Measurements from ENCODE around the gene HCK.
"Not testable (repeated sequence)": the region's sequence is repeated elsewhere in the genome, so short reads cannot be mapped to it uniquely, and the experiment has no call there.

HCK gene

DNA sequence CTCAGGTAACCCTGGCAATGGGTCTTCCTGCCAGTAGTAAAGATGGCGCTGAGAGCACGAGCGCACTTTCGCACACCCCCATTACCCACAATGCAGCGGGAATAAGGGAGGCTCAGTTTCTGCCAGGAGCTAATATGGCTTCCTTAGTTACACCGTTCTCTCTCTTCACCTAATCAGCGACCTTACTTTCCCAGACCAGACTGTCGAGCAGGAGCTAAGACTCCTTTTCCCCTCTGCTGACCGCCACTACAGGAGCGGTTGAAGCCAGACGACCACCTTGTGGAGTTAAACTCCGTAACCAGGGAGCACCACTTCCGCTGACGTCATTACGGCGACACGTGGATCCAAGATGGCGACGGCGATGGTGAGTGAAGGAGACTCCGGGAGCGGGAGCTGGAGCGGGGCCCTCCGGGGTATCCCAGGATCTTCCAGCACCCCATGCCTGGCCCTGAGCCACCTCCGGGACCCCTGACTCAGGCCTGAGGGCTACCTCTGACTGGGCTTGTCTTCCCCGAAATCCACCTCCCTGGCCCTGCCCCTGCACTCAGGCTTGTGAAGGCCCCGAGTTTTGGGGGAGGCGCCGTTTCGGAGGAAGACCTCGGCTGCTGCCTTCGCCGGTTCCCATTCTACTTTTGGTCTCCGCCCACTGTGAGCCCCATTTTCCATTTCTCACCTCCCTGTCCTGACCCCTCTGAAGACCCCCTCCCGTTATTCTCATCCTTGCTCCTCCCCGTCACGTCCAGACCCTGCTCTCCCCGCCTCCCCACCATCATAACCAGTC is 57.5 kb downstream of the HCK start, which contains the start of gene TM9SF4:
Gene TM9SF4, plus strand, starts transcription at position 323 of the 781 bp plus-strand sequence. Its CDS starts 27 bp downstream, at position 350.
- DNase-seq = peak; percentile 94

DNA sequence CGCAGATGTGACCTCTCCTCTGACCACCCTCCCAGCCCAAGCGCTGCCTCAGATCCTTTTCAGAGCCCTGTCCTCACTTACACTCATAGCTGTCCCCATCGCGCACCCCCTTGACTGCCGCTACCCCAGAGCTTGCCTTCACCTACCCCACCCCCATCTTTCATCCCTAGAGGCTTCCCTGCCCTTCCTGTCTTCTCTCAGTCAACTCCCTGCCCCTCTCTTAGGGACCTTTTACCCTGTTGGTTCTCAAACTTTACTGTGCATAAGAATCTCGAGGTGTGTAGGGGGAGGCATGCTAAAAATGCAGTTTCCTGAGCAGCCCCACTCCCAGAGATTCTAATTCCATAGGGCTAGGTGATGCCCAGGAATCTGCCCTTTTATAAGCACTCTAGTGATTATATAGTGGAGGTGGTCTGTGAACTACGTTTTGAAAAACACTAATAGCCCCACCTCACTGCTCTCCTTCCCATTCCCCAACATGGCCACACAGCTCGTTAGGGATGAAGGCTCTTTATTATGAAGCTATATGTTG is 58.2 kb downstream of the HCK start:
- DNase-seq = no peak

DNA sequence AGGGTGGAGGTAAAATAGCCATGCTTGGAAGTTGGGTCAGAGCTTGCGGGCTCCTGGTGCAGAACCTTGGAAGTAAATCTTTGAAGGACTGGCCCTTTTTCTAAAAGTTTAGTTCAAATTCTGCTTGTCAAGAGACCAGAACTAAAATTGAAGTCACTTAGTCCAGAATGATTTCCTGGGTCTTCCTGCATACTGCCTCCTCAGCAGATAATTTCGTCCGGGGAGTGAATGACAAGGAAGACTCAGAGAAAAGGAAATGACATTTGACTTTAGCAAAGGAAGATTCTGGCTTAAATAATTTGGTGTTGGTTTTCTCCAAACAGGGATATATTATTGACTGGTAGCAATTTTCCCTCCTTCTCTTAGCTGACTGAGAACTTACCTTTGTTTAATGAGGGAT is 58.7 kb downstream of the HCK start:
- DNase-seq = peak; percentile 46

GRCh38 chr20:32111156-32111686 is 59.2 kb downstream of the HCK start:
- peak; percentile 59 for DNase-seq

- peak; percentile 88 for DNase-seq
Observed at GRCh38 chr20:32111753-32112152, 59.7 kb downstream of the HCK start.

- DNase-seq = peak; percentile 98
Observed at GRCh38 chr20:32112841-32113240, 60.8 kb downstream of the HCK start.

GRCh38 chr20:32113591-32114260 is 61.7 kb downstream of the HCK start:
- DNase-seq = peak; percentile 64

- no peak for DNase-seq
Observed at GRCh38 chr20:32114305-32114960, 62.4 kb downstream of the HCK start.

GRCh38 chr20:32115211-32115767 is 63.2 kb downstream of the HCK start:
- no peak for DNase-seq

DNA sequence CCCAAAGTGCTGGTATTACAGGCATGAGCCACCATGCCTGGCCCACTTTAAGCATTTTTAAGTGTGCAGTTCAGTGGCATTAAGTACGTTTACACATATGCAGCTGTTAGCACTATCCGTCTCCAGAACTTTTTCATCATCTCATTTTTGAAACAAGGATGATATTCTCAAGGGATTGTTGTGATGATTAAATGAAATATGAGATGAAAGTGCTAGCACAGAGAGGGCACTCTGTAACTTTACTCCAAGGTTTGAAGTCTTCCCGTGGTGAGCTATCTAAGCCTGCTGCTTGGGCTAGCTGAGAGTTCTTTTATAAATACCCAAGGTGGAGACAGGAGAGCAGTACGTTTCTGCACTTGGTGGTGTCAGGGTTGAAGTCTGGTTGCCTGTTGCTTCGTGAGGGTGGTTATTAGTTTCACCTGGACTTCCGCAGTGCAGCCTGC is 64.1 kb downstream of the HCK start:
- no peak for DNase-seq

DNA sequence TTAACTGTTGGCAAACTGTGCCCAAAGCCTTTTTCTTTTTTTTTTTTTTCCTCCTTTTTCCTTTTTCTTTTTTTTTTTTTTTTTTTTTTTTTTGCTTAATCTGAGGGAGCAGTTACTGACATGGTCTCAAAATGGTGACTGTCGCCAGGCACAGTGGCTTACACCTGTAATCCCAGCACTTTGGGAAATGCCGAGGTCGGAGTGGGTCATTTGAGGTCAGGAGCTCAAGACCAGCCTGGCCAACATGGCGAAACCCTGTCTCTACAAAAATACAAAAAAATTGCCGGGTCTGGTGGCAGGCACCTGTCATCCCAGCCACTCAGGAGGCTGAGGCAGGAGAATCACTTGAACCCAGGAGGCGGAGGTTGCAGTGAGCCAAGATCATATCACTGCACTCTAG is 64.8 kb downstream of the HCK start:
- not testable (repeated sequence) for DNase-seq

- not testable (repeated sequence) for DNase-seq
Observed at GRCh38 chr20:32118427-32118826, 66.4 kb downstream of the HCK start.

DNA sequence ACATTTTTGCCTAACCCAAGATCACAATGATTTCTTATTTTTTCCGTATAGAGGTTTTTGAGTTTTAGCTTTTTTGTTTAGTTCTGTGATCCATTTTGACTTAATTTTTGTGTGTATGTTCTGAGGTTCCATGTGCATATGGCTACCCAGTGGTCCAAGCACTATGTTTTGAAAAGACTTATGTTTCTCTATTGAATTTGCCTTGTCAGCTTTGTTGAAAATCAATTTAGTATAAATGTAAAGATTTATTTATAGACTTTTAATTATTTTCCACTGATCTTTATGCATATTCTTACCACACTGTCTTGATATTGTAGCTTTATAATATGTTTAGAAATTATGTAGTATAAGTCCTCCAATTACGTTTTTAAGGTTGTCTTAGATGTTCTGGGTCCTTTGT is 67.7 kb downstream of the HCK start:
- DNase-seq = no peak

DNA sequence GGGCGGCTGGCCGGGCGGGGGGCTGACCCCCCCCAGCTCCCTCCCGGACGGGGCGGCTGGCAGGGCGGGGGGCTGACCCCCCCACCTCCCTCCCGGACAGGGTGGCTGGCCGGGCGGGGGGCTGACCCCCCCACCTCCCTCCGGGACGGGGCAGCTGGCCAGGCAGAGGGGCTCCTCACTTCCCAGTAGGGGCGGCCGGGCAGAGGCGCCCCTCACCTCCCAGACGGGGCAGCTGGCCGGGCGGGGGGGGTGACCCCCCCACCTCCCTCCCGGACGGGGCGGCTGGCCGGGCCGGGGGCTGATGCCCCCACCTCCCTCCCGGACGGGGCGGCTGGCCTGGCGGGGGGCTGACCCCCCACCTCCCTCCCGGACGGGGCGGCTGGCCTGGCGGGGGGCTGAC is 69.9 kb downstream of the HCK start:
- not testable (repeated sequence) for DNase-seq

GRCh38 chr20:32123088-32123487 is 71.0 kb downstream of the HCK start:
- DNase-seq = no peak

GRCh38 chr20:32124916-32125454 is 72.9 kb downstream of the HCK start:
- DNase-seq = no peak

GRCh38 chr20:32125506-32125905 is 73.5 kb downstream of the HCK start:
- no peak for DNase-seq

GRCh38 chr20:32126919-32127318 is 74.9 kb downstream of the HCK start:
- no peak for DNase-seq

DNA sequence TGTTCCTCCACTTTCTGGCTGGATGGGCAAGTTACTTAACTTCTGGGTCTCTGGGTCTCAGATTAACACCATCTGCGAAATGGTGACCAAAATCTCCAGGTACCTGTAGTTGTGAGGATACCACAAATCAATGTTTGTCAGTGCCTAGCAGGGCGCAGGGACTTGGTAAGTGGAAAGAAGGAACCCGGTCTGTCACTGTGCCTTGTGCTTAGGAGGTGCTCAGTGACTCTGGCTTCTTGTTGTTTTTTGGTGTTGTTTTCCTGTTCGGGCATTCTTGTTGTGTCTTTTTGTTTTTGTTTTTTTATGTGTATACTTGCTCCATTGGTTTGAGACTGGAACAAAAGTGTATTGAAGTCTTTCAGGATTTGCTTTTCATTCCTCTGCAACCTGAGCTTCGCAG is 75.3 kb downstream of the HCK start:
- no peak for DNase-seq

GRCh38 chr20:32128167-32128566 is 76.1 kb downstream of the HCK start:
- no peak for DNase-seq

- no peak for DNase-seq
Observed at GRCh38 chr20:32129863-32130262, 77.8 kb downstream of the HCK start.

GRCh38 chr20:32130352-32130751 is 78.3 kb downstream of the HCK start:
- DNase-seq = no peak

GRCh38 chr20:32130965-32131364 is 78.9 kb downstream of the HCK start:
- DNase-seq = no peak

Measured in suppressor macrophage treated with lipopolysaccharide for 4 hours (primary cell).